Measurements from ENCODE around the gene GDI2. TPM values are rescaled to one million over a fixed set of nuclear protein-coding genes. Genes with fewer than 3 reads are reported as not detected.

GDI2 gene
- total RNA-seq, 4 donors from 2014 or later, result 122 to 270 (median 203) TPM

DNA sequence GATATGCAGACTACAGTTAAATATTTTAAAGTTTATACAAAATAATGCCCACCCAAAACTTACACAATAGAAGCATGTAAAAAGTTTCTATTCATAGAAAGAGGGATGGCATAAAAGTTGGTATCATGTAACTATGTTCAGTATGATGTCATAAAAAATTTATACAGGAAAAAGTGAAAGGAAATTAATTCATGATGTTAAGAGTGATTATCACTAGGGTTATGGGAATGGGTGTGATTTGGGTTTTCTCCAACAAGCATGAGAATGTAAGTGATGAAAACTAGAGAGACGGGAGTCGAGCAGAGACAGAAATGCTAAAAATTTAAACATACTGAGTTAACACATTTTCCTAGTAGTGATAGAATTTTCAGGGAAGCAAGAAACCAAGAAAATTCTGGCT is 52.7 kb downstream of the GDI2 start:
- H3K4me1 ChIP-seq, result no peaks in the 10 kb centered on the region
- TF ChIP-seq, protein P1, sequence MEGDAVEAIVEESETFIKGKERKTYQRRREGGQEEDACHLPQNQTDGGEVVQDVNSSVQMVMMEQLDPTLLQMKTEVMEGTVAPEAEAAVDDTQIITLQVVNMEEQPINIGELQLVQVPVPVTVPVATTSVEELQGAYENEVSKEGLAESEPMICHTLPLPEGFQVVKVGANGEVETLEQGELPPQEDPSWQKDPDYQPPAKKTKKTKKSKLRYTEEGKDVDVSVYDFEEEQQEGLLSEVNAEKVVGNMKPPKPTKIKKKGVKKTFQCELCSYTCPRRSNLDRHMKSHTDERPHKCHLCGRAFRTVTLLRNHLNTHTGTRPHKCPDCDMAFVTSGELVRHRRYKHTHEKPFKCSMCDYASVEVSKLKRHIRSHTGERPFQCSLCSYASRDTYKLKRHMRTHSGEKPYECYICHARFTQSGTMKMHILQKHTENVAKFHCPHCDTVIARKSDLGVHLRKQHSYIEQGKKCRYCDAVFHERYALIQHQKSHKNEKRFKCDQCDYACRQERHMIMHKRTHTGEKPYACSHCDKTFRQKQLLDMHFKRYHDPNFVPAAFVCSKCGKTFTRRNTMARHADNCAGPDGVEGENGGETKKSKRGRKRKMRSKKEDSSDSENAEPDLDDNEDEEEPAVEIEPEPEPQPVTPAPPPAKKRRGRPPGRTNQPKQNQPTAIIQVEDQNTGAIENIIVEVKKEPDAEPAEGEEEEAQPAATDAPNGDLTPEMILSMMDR (IDR thresholded peaks at IDR 0.05), result no peak
- TF ChIP-seq POLR2AphosphoS5 (IDR thresholded peaks at IDR 0.05) (no peak), POLR2A (IDR thresholded peaks at IDR 0.05) (no peak), EP300 (IDR thresholded peaks at IDR 0.05; ENCODE audit: low read depth) (no peak)
- no peak for DNase-seq
- H3K36me3 ChIP-seq, result peaks cover 0 to 69% (median 21%) of the 10 kb centered on the region in 4 donors
- WGBS, 2 donors (ENCODE audit: low coverage in 1 of 2), result 73 to 90% methylated on average over 2 of the region's 2 CpGs
- H3K4me3 ChIP-seq, result no peak overlapping the region
- in situ Hi-C loops (cut with MboI; ENCODE audit: low pct_ligation_motif_present in 1 of 4, low pct_unique_long_range_greater_than_20kb in 1 of 4, low sequenced_read_pairs in 3 of 4), result no loop called here
- H3K9me3 ChIP-seq, result no peaks in the 10 kb centered on the region
- no peaks in the 10 kb centered on the region for H3K27me3 ChIP-seq
- no peak overlapping the region for H3K27ac ChIP-seq
- intact Hi-C loops (cut with DNase I; ENCODE audit: low total_unique reads), result no loop called here

DNA sequence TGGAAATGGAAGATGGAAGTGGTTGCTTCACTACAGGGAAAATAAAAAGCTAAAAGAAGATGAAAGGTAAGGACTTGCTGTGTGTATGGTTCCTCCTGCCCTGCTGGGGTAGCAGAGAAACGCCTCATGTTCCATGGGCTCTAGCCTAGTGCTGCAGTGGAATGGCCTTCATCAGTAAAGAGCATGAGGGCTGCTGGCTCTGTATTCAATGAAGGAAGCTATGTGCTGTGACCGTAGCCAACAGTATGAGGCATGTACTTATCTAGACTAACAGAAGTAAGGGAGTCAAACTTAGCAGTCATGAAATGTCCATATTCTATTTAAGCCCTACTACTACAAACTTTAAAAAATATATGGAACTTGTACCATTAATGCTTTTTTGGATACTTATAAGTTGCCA is 54.3 kb downstream of the GDI2 start:
- no peaks in the 10 kb centered on the region for H3K9me3 ChIP-seq
- no peak overlapping the region for H3K27ac ChIP-seq
- TF ChIP-seq POLR2A (IDR thresholded peaks at IDR 0.05) (no peak), POLR2AphosphoS5 (IDR thresholded peaks at IDR 0.05) (peak in 1 of 3 donors; percentile 6)
- 92% methylated on average over 2 of the region's 2 CpGs; no CpG with 5 or more reads in 1 of the 2 donors for WGBS, 2 donors (ENCODE audit: low coverage in 1 of 2)
- peaks cover 0 to 56% (median 14%) of the 10 kb centered on the region in 4 donors for H3K36me3 ChIP-seq
- H3K4me3 ChIP-seq, result no peak overlapping the region
- no peaks in the 10 kb centered on the region for H3K27me3 ChIP-seq
- in situ Hi-C loops (cut with MboI; ENCODE audit: low pct_ligation_motif_present in 1 of 4, low pct_unique_long_range_greater_than_20kb in 1 of 4, low sequenced_read_pairs in 3 of 4), result no loop called here
- intact Hi-C loops (cut with DNase I; ENCODE audit: low total_unique reads), result no loop called here
- DNase-seq, result no peak
- H3K4me1 ChIP-seq, result no peaks in the 10 kb centered on the region

DNA sequence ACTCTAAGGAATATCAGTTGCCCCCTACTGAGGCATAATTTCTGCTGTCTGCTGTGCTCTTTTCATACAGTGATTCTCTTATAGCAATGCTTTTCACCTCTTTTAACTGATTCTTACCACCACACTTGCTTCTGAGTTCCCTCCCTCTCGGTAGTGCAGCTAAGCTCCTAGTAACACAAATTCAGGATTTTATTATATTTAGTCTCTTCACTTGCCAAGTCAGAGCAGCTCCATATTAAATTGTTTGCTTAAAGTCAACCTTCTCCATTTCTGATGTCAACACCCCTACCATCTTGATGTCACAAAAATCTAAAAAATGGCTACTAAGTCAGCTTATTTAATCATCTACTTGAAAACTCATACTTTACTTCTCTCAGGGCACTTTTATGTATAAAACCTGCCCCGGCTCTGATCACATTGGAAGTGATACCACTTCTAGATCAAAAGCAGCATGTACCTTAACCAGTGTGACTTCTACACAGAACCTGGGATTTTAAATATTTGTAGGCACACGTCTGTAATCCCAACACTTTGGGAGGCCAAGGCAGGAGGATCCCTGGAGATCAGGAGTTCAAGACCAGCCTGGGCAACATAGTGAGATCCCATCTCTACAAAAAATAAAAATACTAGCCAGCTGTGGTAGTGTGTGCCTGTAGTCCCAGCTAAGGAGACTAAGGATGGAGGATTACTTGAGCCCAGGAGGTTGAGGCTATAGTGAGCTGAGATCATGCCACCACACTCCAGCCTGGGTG is 55.3 kb downstream of the GDI2 start:
- no peak overlapping the region for H3K4me3 ChIP-seq
- intact Hi-C loops (cut with DNase I; ENCODE audit: low total_unique reads), result no loop called here
- H3K27ac ChIP-seq, result no peak overlapping the region
- no peaks in the 10 kb centered on the region for H3K9me3 ChIP-seq
- no peak for DNase-seq
- in situ Hi-C loops (cut with MboI; ENCODE audit: low pct_ligation_motif_present in 1 of 4, low pct_unique_long_range_greater_than_20kb in 1 of 4, low sequenced_read_pairs in 3 of 4), result no loop called here
- H3K4me1 ChIP-seq, result no peaks in the 10 kb centered on the region
- 89 to 93% methylated on average over 3 of the region's 3 CpGs for WGBS, 2 donors (ENCODE audit: low coverage in 1 of 2)
- TF ChIP-seq POLR2AphosphoS5 (IDR thresholded peaks at IDR 0.05) (no peak), POLR2A (IDR thresholded peaks at IDR 0.05) (no peak), EP300 (IDR thresholded peaks at IDR 0.05; ENCODE audit: low read depth) (no peak)
- TF ChIP-seq, protein P1 (IDR thresholded peaks at IDR 0.05), result no peak
- H3K27me3 ChIP-seq, result no peaks in the 10 kb centered on the region
- peaks cover 0 to 47% (median 13%) of the 10 kb centered on the region in 4 donors for H3K36me3 ChIP-seq

DNA sequence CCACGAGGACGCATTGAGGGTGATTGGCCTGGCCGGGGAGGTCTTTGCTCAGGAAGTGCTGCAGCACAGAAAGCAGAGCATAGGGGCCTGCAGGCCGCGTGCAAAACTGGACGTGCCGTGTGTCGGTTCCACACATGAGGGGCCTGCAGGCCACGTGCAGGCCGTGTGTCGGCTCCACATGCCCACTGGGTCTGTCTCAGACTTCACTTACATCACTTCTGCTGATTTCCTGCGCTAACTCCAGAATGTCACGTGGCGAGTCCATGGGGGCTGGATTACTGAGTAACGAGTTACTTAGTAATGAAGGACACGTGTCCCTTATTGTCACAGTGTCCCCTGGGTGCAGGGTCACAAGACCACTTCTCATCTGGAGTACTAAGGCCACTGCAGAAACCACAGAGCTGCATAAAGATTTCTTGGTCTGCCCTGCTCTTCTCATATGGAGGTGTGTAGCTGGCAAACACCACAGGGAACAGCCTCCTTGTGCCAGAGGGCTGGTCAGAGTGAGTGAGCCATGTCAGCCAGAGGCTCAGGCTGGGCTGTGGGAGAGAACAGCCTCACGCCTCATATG is 60.8 kb downstream of the GDI2 start:
- TF ChIP-seq, protein P1 (IDR thresholded peaks at IDR 0.05), result no peak
- no peak for TF ChIP-seq POLR2A (IDR thresholded peaks at IDR 0.05)
- no peak for TF ChIP-seq EP300 (IDR thresholded peaks at IDR 0.05; ENCODE audit: low read depth)
- no peak for TF ChIP-seq POLR2AphosphoS5 (IDR thresholded peaks at IDR 0.05)
- DNase-seq, result no peak
- intact Hi-C loops (cut with DNase I; ENCODE audit: low total_unique reads), result no loop called here
- Histone ChIP-seq H3K4me1 (no peaks in the 10 kb centered on the region), H3K27ac (no peak overlapping the region), H3K36me3 (peaks cover 0 to 16% (median 0%) of the 10 kb centered on the region in 4 donors), H3K9me3 (no peaks in the 10 kb centered on the region), H3K27me3 (no peaks in the 10 kb centered on the region), H3K4me3 (no peak overlapping the region)
- 89 to 94% methylated on average over 6 to 17 of the region's 17 CpGs for WGBS, 2 donors (ENCODE audit: low coverage in 1 of 2)
- in situ Hi-C loops (cut with MboI; ENCODE audit: low pct_ligation_motif_present in 1 of 4, low pct_unique_long_range_greater_than_20kb in 1 of 4, low sequenced_read_pairs in 3 of 4), result no loop called here

All from transverse colon (tissue), 4 donors.